HG02759 (cell line): Measurements from ENCODE around the gene RMRP.
"Not testable (repeated sequence)": the region's sequence is repeated elsewhere in the genome, so short reads cannot be mapped to it uniquely, and the experiment has no call there.

Experiments
- ATAC-seq: cut with Tn5 transposase; IDR thresholded peaks from one replicate; pipeline ENCODE4 v1.9.1; 2021; ENCODE audit warnings: mild to moderate bottlenecking, moderate library complexity; ENCODE audit not compliant: unreplicated experiment

RMRP gene

GRCh38 chr9:35615981-35616680 is 41.7 kb downstream of the RMRP start:
- ATAC-seq, result no peak

- ATAC-seq, result no peak
Measured at GRCh38 chr9:35612843-35613242, 45.0 kb downstream of the RMRP start.

GRCh38 chr9:35612066-35612465 is 45.8 kb downstream of the RMRP start:
- ATAC-seq, result not testable (repeated sequence)

- no peak for ATAC-seq
Measured at GRCh38 chr9:35611230-35611797, 46.5 kb downstream of the RMRP start.

GRCh38 chr9:35609820-35610163 is 48.0 kb downstream of the RMRP start:
- no peak for ATAC-seq

- ATAC-seq, result no peak
Measured at GRCh38 chr9:35609001-35609819, 48.6 kb downstream of the RMRP start.

- no peak for ATAC-seq
Measured at GRCh38 chr9:35608221-35608620, 49.6 kb downstream of the RMRP start.
